Uterus (tissue), 4 donors: Measurements from ENCODE around the gene RBM4B. TPM values are rescaled to one million over a fixed set of nuclear protein-coding genes. Genes with fewer than 3 reads are reported as not detected.

Experiments
- DNase-seq, 2 donors: peaks; one replicate each; pipeline ENCODE4 v3.0.0-alpha.2; 2019 to 2020
- H3K27ac ChIP-seq, 2 donors: fragments of 200-600 bp; sonication (generic); 1 replicate in 1 of 2; 2 replicates in 1 of 2; pipeline ENCODE4 v1.5.1; 2016 to 2018
- H3K27me3 ChIP-seq, 2 donors: fragments of 200-600 bp; sonication (generic); one replicate each; pipeline ENCODE4 v1.5.1; 2018 to 2019; ENCODE audit warnings: control low read depth in 1 of 2
- H3K36me3 ChIP-seq, 2 donors: fragments of 200-600 bp; sonication (generic); one replicate each; pipeline ENCODE4 v1.5.1; 2019; ENCODE audit warnings: control low read depth in 1 of 2
- H3K4me1 ChIP-seq, 2 donors: fragments of 200-600 bp; sonication (generic); one replicate each; pipeline ENCODE4 v1.5.1; 2018 to 2019; ENCODE audit warnings: control low read depth in 1 of 2
- H3K4me3 ChIP-seq, 2 donors: fragments of 200-600 bp; sonication (generic); 1 replicate in 1 of 2; 2 replicates in 1 of 2; pipeline ENCODE4 v1.5.1; 2018 to 2019; ENCODE audit warnings: mild to moderate bottlenecking in 1 of 2
- H3K9me3 ChIP-seq, 2 donors: fragments of 200-600 bp; sonication (generic); one replicate each; pipeline ENCODE4 v1.5.1; 2019; ENCODE audit warnings: control low read depth in 1 of 2
- POLR2A ChIP-seq, 2 donors: fragments of 450-650 bp; IDR thresholded peaks; one replicate each; pipeline ENCODE4 v1.6.1; 2016; ENCODE audit warnings: antibody characterized with exemption in 2 of 2, mild to moderate bottlenecking in 1 of 2, moderate library complexity in 1 of 2
- intact Hi-C: fragments of 100-400 bp; cut with DNase I; formaldehyde crosslinking; loops from one replicate; pipeline ENCODE4 v1.15.1; 2023; ENCODE audit warnings: low total_unique reads
- total RNA-seq, 4 donors: library from RNA; depleted of rRNA in 3 of 4; stranded (reverse); fragments of >200 nt in 3 of 4; gene quantifications; one replicate each; pipeline versions ENCODE4 v1.1.0 to v1.2.4, GENCODE V29; 2014 to 2023
- TF ChIP-seq, protein P1 (sequence below), 4 experiments: fragments of 200-600 bp in 2 of 4; fragments of 450-650 bp in 2 of 4; sonication (generic) in 2 of 4; IDR thresholded peaks; one replicate each; pipeline ENCODE4 v1.5.1; 2016 to 2019; ENCODE audit warnings: antibody characterized with exemption in 4 of 4, mild to moderate bottlenecking in 2 of 4, moderate library complexity in 1 of 4
- donor health status: DM: yes; HTN: yes; CAD: no.

The RBM4B gene
- total RNA-seq, 4 donors from 2014 or later, result 5.0 to 60.3 (median 20.1) TPM

DNA sequence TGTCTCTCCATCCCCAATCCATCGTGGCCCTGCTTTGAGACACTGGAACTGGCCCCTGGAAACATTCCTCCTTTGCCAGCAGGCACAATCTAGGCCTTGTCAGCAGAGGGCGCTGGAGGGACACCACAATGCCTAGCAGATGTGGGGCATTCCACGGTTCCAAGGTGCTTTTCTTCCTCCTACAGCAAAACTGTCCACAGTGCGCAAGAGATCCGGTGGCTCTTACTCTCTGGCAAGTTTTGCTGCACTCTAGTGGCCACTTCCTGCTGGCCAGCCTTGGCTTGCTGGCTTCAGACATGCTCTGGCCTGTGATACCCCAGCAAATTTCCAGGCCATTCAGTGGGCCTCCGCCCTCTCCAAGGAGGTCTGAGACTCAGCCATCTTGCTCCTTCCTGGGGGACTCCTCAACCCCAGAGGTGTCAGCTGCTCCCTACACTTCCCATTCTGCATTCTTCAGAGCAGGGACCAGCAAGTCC, 17.1 kb upstream of the RBM4B start:
- Histone ChIP-seq H3K36me3 (no peaks in the 10 kb centered on the region), H3K27ac (no peak overlapping the region), H3K27me3 (no peaks in the 10 kb centered on the region), H3K4me1 (no peaks in the 10 kb centered on the region), H3K4me3 (no peak overlapping the region), H3K9me3 (no peaks in the 10 kb centered on the region)
- TF ChIP-seq POLR2A (IDR thresholded peaks at IDR 0.05), result no peak
- TF ChIP-seq, protein P1, sequence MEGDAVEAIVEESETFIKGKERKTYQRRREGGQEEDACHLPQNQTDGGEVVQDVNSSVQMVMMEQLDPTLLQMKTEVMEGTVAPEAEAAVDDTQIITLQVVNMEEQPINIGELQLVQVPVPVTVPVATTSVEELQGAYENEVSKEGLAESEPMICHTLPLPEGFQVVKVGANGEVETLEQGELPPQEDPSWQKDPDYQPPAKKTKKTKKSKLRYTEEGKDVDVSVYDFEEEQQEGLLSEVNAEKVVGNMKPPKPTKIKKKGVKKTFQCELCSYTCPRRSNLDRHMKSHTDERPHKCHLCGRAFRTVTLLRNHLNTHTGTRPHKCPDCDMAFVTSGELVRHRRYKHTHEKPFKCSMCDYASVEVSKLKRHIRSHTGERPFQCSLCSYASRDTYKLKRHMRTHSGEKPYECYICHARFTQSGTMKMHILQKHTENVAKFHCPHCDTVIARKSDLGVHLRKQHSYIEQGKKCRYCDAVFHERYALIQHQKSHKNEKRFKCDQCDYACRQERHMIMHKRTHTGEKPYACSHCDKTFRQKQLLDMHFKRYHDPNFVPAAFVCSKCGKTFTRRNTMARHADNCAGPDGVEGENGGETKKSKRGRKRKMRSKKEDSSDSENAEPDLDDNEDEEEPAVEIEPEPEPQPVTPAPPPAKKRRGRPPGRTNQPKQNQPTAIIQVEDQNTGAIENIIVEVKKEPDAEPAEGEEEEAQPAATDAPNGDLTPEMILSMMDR (IDR thresholded peaks at IDR 0.05), result peak; percentile 79 to 95 (median 91)
- DNase-seq, result peak; percentile 77 to 86
- intact Hi-C loops, result no loop called here

DNA sequence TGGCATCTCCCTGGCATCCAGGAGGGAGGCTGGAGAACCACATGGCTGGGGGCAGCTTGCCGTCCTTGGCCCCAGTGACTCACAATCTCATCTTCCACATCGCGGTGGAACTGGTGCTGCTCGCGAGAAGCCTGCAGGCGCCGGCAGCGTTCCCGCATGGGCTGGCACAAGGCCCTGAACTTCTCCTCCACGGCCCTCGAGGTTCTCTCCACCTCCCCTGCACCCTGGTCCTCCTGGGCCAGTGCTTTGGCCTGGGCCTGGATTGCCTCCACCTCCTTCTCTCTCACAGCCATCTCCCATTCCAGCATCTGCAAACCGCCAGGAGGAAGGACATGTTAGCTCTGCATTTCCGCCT, 16.3 kb upstream of the RBM4B start:
- no peak for DNase-seq
- Histone ChIP-seq H3K4me3 (no peak overlapping the region), H3K27me3 (no peaks in the 10 kb centered on the region), H3K27ac (no peak overlapping the region), H3K4me1 (no peaks in the 10 kb centered on the region), H3K36me3 (no peaks in the 10 kb centered on the region), H3K9me3 (no peaks in the 10 kb centered on the region)
- TF ChIP-seq, protein P1 (IDR thresholded peaks at IDR 0.05), result no peak
- intact Hi-C loops, result no loop called here

DNA sequence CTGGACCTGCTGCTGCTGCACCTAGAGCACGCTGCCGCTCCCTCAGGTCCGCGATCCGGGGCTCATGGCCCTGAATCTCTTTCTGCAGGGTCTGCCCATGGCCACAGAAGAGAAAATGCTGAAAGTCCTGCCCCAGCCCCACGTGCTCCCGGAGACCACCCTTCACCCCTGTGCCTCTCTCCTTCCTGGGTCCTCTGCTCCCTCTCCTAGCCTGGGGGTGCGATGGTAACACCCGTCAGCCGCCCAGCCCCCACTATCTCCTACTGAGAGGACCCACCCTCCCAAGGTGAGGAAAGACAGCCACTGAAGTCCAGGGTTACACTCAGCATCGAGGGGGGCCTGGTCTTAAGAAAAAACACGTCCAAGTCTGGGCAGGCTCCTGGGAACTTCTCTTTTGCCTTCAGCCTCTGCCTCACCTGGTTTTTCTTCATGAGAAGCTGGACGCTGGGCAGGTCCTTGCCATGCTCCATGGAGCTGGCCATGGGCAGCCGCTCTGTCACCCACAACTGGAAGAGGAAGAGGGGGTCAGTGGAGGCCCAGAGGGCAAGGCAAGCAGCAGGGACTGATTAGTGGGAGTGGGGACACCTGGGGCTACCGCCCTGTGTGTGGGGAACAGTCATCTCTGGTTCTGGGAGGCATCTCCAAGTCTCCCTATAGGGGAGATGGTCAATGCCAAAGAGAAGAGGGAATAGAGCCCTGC, 15.8 kb upstream of the RBM4B start:
- Histone ChIP-seq H3K27me3 (no peaks in the 10 kb centered on the region), H3K4me1 (no peaks in the 10 kb centered on the region), H3K27ac (no peak overlapping the region), H3K9me3 (no peaks in the 10 kb centered on the region), H3K4me3 (no peak overlapping the region), H3K36me3 (no peaks in the 10 kb centered on the region)
- intact Hi-C loops, result no loop called here
- no peak for DNase-seq
- no peak for TF ChIP-seq POLR2A (IDR thresholded peaks at IDR 0.05)
- TF ChIP-seq, protein P1 (IDR thresholded peaks at IDR 0.05), result no peak

DNA sequence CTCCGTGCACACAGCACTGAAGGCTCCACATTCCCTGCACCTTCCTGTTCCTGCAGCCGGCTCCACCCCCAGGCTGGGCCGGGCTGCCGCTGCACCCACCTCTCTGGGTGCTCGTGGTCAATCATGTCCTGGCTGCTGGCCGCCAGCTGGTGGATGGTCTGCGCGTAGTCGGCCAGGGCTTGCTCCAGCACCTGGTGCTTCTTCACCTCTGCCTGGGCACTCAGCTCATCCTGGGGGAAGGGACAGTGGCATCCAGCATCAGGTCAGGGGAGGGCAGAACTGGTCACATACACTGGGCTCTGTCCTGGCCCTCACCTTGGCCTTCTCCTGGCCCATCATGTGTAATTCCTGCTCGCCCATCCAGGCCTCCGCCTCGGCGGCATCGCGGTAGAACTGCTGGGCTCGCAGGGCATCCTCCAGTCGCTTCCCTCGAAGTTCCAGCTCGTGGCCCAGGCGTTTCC, 15.2 kb upstream of the RBM4B start:
- H3K9me3 ChIP-seq, result no peaks in the 10 kb centered on the region
- intact Hi-C loops, result no loop called here
- no peak overlapping the region for H3K4me3 ChIP-seq
- H3K36me3 ChIP-seq, result no peaks in the 10 kb centered on the region
- H3K27me3 ChIP-seq, result no peaks in the 10 kb centered on the region
- TF ChIP-seq, protein P1 (IDR thresholded peaks at IDR 0.05), result no peak
- no peak for TF ChIP-seq POLR2A (IDR thresholded peaks at IDR 0.05)
- no peak overlapping the region for H3K27ac ChIP-seq
- no peaks in the 10 kb centered on the region for H3K4me1 ChIP-seq
- no peak for DNase-seq

DNA sequence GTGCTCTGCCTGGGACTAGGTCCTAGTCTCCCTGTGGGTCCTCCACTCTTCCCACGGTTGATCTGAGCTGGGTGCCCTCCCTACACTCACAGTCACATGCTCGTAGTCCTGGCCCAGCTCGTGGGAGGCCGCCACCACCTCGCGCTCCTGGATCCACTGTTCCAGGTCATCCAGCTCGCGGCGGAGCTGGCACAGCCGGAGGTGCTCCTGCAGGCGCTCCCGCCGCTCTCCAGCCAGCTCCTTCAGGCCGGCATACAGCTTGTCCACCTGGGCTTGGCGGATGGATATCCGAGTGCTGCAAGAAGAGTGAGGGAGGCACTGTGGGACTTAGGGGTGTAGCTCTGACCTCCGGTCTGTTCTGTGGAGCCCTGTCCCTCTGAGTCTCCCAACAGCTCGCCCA, 14.8 kb upstream of the RBM4B start:
- intact Hi-C loops, result no loop called here
- TF ChIP-seq POLR2A (IDR thresholded peaks at IDR 0.05), result no peak
- TF ChIP-seq, protein P1 (IDR thresholded peaks at IDR 0.05), result no peak
- Histone ChIP-seq H3K4me3 (no peak overlapping the region), H3K27ac (no peak overlapping the region), H3K4me1 (no peaks in the 10 kb centered on the region), H3K36me3 (no peaks in the 10 kb centered on the region), H3K9me3 (no peaks in the 10 kb centered on the region), H3K27me3 (no peaks in the 10 kb centered on the region)
- no peak for DNase-seq
